IMR-90 (cell line): Measurements from ENCODE around the gene VRK2. TPM values are rescaled to one million over a fixed set of nuclear protein-coding genes. Genes with fewer than 3 reads are reported as not detected.

Source experiments
- ATAC-seq: fragments of 200-7000 bp; cut with Tn5 transposase; 2 replicates; pipeline ENCODE4 v1.9.1; 2020; ENCODE audit warnings: low read depth, mild to moderate bottlenecking, moderate library complexity
- BruUV-seq: library from RNA; stranded (reverse); fragments of 400-500 nt; replicated peaks from 2 replicates; lab custom pipeline; 2021; lab: Mats Ljungman, UMichigan
- CTCF ChIA-PET: fragments of 300-600 bp; formaldehyde crosslinking; extraction: SDS; loops from one replicate; lab custom pipeline; 2021; ENCODE audit warnings: antibody characterized with exemption; lab: Yijun Ruan, JAX
- POLR2A ChIA-PET: fragments of 300-600 bp; sonication (Branson Sonifier 250); formaldehyde crosslinking; loops from one replicate; lab custom pipeline; 2022; ENCODE audit warnings: antibody characterized with exemption; ENCODE audit not compliant: unreplicated experiment; lab: Charles Lee
- DNase-seq: peaks from one replicate; pipeline ENCODE4 v3.0.0; 2013
- H2AFZ ChIP-seq: replicated peaks from 2 replicates; pipeline ENCODE3; 2013; ENCODE audit warnings: low read length, mild to moderate bottlenecking; ENCODE audit not compliant: poor library complexity
- H2AK5ac ChIP-seq: 2 replicates; pipeline ENCODE4 v1.6.1; 2013; ENCODE audit warnings: low read depth, low read length, inconsistent platforms
- H2AK9ac ChIP-seq: replicated peaks from 2 replicates; pipeline ENCODE3; 2013; ENCODE audit warnings: mild to moderate bottlenecking, low read depth, low read length, moderate library complexity; ENCODE audit not compliant: poor library complexity
- H2BK120ac ChIP-seq: 2 replicates; pipeline ENCODE4 v1.6.1; 2013; ENCODE audit warnings: low read depth, low read length, inconsistent platforms
- H2BK15ac ChIP-seq: 3 replicates; pipeline ENCODE4 v1.6.1; 2013; ENCODE audit warnings: low read depth, low read length, inconsistent platforms
- H2BK20ac ChIP-seq: 2 replicates; pipeline ENCODE4 v1.6.1; 2013; ENCODE audit warnings: low read depth, mild to moderate bottlenecking, inconsistent platforms, low read length, moderate library complexity
- H2BK5ac ChIP-seq: 2 replicates; pipeline ENCODE4 v1.6.1; 2013; ENCODE audit warnings: mild to moderate bottlenecking, low read depth, low read length, inconsistent platforms; ENCODE audit not compliant: poor library complexity, severe bottlenecking
- H3K14ac ChIP-seq: replicated peaks from 2 replicates; pipeline ENCODE4 v1.6.1; 2013; ENCODE audit warnings: low read depth, low read length, inconsistent platforms
- H3K18ac ChIP-seq: 2 replicates; pipeline ENCODE4 v1.6.1; 2013; ENCODE audit warnings: low read depth, low read length, control low read depth
- H3K23ac ChIP-seq: 2 replicates; pipeline ENCODE4 v1.6.1; 2013; ENCODE audit warnings: low read depth, low read length, inconsistent platforms
- H3K27ac ChIP-seq: 2 replicates; pipeline ENCODE4 v1.5.1; 2013; ENCODE audit warnings: mild to moderate bottlenecking, control low read depth, low read length; ENCODE audit not compliant: insufficient read depth
- H3K27me3 ChIP-seq: 2 replicates; pipeline ENCODE4 v1.6.1; 2013; ENCODE audit warnings: low read length; ENCODE audit not compliant: control insufficient read depth, insufficient read depth
- H3K36me3 ChIP-seq: 2 replicates; pipeline ENCODE4 v1.6.1; 2013; ENCODE audit warnings: low read length, mixed read lengths; ENCODE audit not compliant: control insufficient read depth, insufficient read depth
- H3K4ac ChIP-seq: 2 replicates; pipeline ENCODE4 v1.6.1; 2013; ENCODE audit warnings: low read depth, low read length, inconsistent platforms
- H3K4me1 ChIP-seq: 2 replicates; pipeline ENCODE4 v1.6.1; 2013; ENCODE audit warnings: low read length, mixed read lengths; ENCODE audit not compliant: control insufficient read depth, insufficient read depth
- H3K4me2 ChIP-seq: 2 replicates; pipeline ENCODE4 v1.6.1; 2013; ENCODE audit warnings: low read depth, mild to moderate bottlenecking, control low read depth, low read length, moderate library complexity
- H3K4me3 ChIP-seq: 2 replicates; pipeline ENCODE4 v1.5.1; 2013; ENCODE audit warnings: low read depth, mild to moderate bottlenecking, control low read depth, low read length, moderate library complexity; ENCODE audit not compliant: insufficient read depth
- H3K56ac ChIP-seq: 2 replicates; pipeline ENCODE4 v1.6.1; 2013; ENCODE audit warnings: low read length, inconsistent platforms; ENCODE audit not compliant: insufficient read depth; ENCODE audit errors: extremely low read depth
- H3K79me1 ChIP-seq, 2 experiments: 2 replicates each; pipeline ENCODE4 v1.6.1; 2013; ENCODE audit warnings: low read length in 2 of 2, inconsistent platforms in 1 of 2, low read depth in 1 of 2
- H3K9ac ChIP-seq: 2 replicates; pipeline ENCODE4 v1.6.1; 2013; ENCODE audit warnings: low read depth, low read length, control low read depth
- H3K9me1 ChIP-seq: 2 replicates; pipeline ENCODE4 v1.6.1; 2013; ENCODE audit warnings: low read length, inconsistent platforms; ENCODE audit not compliant: insufficient read depth
- H3K9me3 ChIP-seq: 2 replicates; pipeline ENCODE4 v1.6.1; 2013; ENCODE audit warnings: low read length; ENCODE audit not compliant: control insufficient read depth, insufficient read depth
- H4K20me1 ChIP-seq: 2 replicates; pipeline ENCODE4 v1.6.1; 2013; ENCODE audit warnings: low read length, inconsistent platforms; ENCODE audit not compliant: insufficient read depth
- H4K5ac ChIP-seq: 2 replicates; pipeline ENCODE4 v1.6.1; 2013; ENCODE audit warnings: mild to moderate bottlenecking, low read depth, low read length, control low read depth
- H4K8ac ChIP-seq, 2 experiments: 2 replicates each; pipeline ENCODE4 v1.6.1; 2013; ENCODE audit warnings: low read depth in 2 of 2, low read length in 2 of 2, control low read depth in 1 of 2, inconsistent platforms in 1 of 2
- H4K91ac ChIP-seq: 2 replicates; pipeline ENCODE4 v1.6.1; 2013; ENCODE audit warnings: low read depth, low read length, inconsistent platforms; ENCODE audit not compliant: insufficient read depth
- CEBPB ChIP-seq: IDR thresholded peaks from 2 replicates; pipeline ENCODE4 v1.6.1; 2012; ENCODE audit warnings: low read depth, low read length, improper control_type of control experiment
- CHD1 ChIP-seq: IDR thresholded peaks from 2 replicates; pipeline ENCODE4 v1.6.1; 2012; ENCODE audit warnings: low read depth, low read length, improper control_type of control experiment
- MXI1 ChIP-seq: IDR thresholded peaks from 2 replicates; pipeline ENCODE4 v1.6.1; 2012; ENCODE audit warnings: low read depth, mild to moderate bottlenecking, low read length, moderate library complexity, borderline replicate concordance
- NFE2L2 ChIP-seq: fragments of 150-350 bp; IDR thresholded peaks from 2 replicates; pipeline ENCODE4 v1.6.1; 2016; ENCODE audit warnings: low read depth, mild to moderate bottlenecking, low read length
- POLR2A ChIP-seq: IDR thresholded peaks from 2 replicates; pipeline ENCODE4 v1.6.1; 2012; ENCODE audit warnings: mild to moderate bottlenecking, low read depth, low read length
- RAD21 ChIP-seq: IDR thresholded peaks from 2 replicates; pipeline ENCODE4 v1.6.1; 2012; ENCODE audit warnings: low read length, improper control_type of control experiment
- RCOR1 ChIP-seq: IDR thresholded peaks from 2 replicates; pipeline ENCODE4 v1.6.1; 2012; ENCODE audit warnings: mild to moderate bottlenecking, low read length, improper control_type of control experiment; ENCODE audit not compliant: insufficient replicate concordance
- SMC3 ChIP-seq: fragments of 150-350 bp; IDR thresholded peaks from 2 replicates; pipeline ENCODE4 v1.6.1; 2016; ENCODE audit warnings: low read depth, mild to moderate bottlenecking, antibody characterized with exemption, low read length, moderate library complexity
- whole genome bisulfite sequencing, 2 experiments: methylation state at CpG; one replicate each; pipeline versions ENCODE4 v1.1.5 to v1.1.7; 2013; ENCODE audit warnings: missing lambda C conversion rate in 2 of 2; ENCODE audit not compliant: insufficient read length in 1 of 2; ENCODE audit errors: extremely low coverage in 2 of 2; 5-methylcytosine and 5-hydroxymethylcytosine counted together
- dilution Hi-C: fragments of 300-500 bp; cut with HindIII; formaldehyde crosslinking; loops from one replicate; pipeline ENCODE4 v1.14.3; 2018; ENCODE audit warnings: low sequenced_read_pairs; ENCODE audit not compliant: unreplicated experiment
- in situ Hi-C: fragments of 300-500 bp; cut with MboI; formaldehyde crosslinking; loops from 3 replicates; pipeline ENCODE4 v1.14.3; 2019; ENCODE audit warnings: low sequenced_read_pairs, inconsistent platforms, mixed read lengths
- intact Hi-C: fragments of 100-400 bp; cut with micrococcal nuclease; formaldehyde crosslinking; loops from 2 replicates; pipeline ENCODE4 v1.10.0; 2022
- polyA plus RNA-seq, 3 experiments: library from polyadenylated mRNA; depleted of rRNA; stranded (reverse); fragments of >200 nt; gene quantifications; 2 replicates each; pipeline ENCODE4 v1.2.3, GENCODE V29; 2012; ENCODE audit warnings: low replicate concordance in 1 of 3
- total RNA-seq: library from RNA; depleted of rRNA; stranded (reverse); fragments of >200 nt; gene quantifications from 2 replicates; pipeline ENCODE4 v1.2.3, GENCODE V29; 2012

VRK2 gene
- total and polyA plus RNA-seq, 2 of the 4 experiments (the other 2 are of a cell fraction) = 12.2 to 22.8 TPM

DNA sequence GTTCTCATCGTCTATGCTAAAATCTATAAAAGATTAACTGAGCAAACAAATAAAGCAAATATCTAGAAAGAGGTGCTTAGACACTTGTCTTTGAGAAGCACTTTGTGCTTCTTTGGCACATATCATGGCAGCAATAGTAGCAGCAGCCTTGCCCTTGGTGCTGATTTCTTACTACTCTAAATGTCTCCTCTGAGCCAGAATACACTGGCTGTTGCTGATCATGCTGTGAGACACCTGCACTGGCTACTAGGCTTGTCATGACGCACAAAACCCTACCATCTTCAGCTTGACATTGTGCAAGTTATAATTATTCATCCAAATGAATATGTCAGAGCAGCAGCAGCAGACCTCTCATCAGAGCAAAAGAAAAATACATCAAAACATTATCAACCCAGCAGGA is 147.9 kb downstream of the VRK2 start:
- Histone ChIP-seq H3K27me3 (no peaks in the 10 kb centered on the region), H4K20me1 (no peaks in the 10 kb centered on the region), H3K9ac (no peak overlapping the region), H3K9me3 (no peaks in the 10 kb centered on the region), H3K27ac (no peak overlapping the region), H3K9me1 (no peaks in the 10 kb centered on the region), H3K56ac (no peak overlapping the region), H3K18ac (no peak overlapping the region), H2BK15ac (no peak overlapping the region), H2AK5ac (no peak overlapping the region), H2AFZ (no peak overlapping the region), H2BK5ac (no peak overlapping the region), H3K4me2 (no peak overlapping the region), H2BK120ac (no peak overlapping the region), H3K36me3 (peaks cover 2% of the 10 kb centered on the region), H3K23ac (no peak overlapping the region), H3K4me1 (no peaks in the 10 kb centered on the region), H4K8ac (no peak overlapping the region), H2AK9ac (no peak overlapping the region), H3K4ac (no peak overlapping the region), H4K5ac (no peak overlapping the region), H3K79me1 (no peaks in the 10 kb centered on the region), H4K91ac (no peak overlapping the region), H2BK20ac (no peak overlapping the region), H3K14ac (no peak overlapping the region), H3K4me3 (no peak overlapping the region)
- TF ChIP-seq MXI1 (no peak), RAD21 (no peak), RCOR1 (no peak), POLR2A (no peak), NFE2L2 (no peak), CHD1 (no peak), SMC3 (no peak), CEBPB (no peak)
- CTCF ChIA-PET = no interaction called here
- WGBS, 2 experiments = no CpG with 5 or more reads among the region's 2 CpGs
- POLR2A ChIA-PET = no interaction called here
- in situ Hi-C loops (no loop called here), dilution Hi-C loops (no loop called here), intact Hi-C loops (no loop called here)
- ATAC-seq = no peak
- BruUV-seq = no TSS peak
- no peak for DNase-seq
